Adrenal gland (tissue), 5 donors: ENCODE data around the gene RRAGD.

Experiments
- POLR2A ChIP-seq, 2 donors: fragments of 450-650 bp; IDR thresholded peaks; one replicate each; pipeline ENCODE4 v1.6.1; 2017; ENCODE audit warnings: antibody characterized with exemption in 2 of 2, mild to moderate bottlenecking in 2 of 2, moderate library complexity in 1 of 2
- TF ChIP-seq, protein P1 (sequence below), 6 experiments: fragments of 450-650 bp in 4 of 6; fragments of 200-600 bp in 2 of 6; sonication (generic) in 1 of 6; IDR thresholded peaks; 1 replicate in 5 of 6; 2 replicates in 1 of 6; pipeline versions ENCODE4 v1.5.1 to v1.8.0; 2016 to 2021; ENCODE audit warnings: antibody characterized with exemption in 6 of 6, mild to moderate bottlenecking in 2 of 6, moderate library complexity in 1 of 6
- donor health status: DM: no; HTN: no; CAD: no.

- TF ChIP-seq, protein P1, sequence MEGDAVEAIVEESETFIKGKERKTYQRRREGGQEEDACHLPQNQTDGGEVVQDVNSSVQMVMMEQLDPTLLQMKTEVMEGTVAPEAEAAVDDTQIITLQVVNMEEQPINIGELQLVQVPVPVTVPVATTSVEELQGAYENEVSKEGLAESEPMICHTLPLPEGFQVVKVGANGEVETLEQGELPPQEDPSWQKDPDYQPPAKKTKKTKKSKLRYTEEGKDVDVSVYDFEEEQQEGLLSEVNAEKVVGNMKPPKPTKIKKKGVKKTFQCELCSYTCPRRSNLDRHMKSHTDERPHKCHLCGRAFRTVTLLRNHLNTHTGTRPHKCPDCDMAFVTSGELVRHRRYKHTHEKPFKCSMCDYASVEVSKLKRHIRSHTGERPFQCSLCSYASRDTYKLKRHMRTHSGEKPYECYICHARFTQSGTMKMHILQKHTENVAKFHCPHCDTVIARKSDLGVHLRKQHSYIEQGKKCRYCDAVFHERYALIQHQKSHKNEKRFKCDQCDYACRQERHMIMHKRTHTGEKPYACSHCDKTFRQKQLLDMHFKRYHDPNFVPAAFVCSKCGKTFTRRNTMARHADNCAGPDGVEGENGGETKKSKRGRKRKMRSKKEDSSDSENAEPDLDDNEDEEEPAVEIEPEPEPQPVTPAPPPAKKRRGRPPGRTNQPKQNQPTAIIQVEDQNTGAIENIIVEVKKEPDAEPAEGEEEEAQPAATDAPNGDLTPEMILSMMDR (IDR thresholded peaks at IDR 0.05): no peak
- no peak for TF ChIP-seq POLR2A (IDR thresholded peaks at IDR 0.05)
These were observed 26.2 kb downstream of the RRAGD start for GRCh38 chr6:89385846-89386245.
